Measurements from ENCODE around the gene A4GNT.

DNA sequence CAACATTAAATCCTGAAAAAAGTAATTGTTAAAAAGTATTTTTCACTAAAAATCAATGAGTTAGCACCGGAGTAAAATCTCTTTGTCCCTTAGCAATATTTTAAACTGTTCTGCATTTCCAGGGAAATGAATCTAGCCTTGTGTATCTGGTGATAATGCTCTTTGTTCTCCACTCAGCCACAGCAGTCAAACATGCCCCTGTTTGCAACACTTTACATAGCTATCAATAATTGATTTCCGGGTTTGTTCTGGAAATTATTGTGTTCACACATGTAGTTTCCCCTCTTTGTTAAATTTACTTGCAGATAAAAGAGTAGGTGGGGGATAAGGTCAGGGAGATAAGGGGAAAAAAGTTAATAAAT is 3.6 kb upstream of the A4GNT start:
- TF ChIP-seq EZH2 (IDR thresholded peaks at IDR 0.05; ENCODE audit: borderline replicate concordance, low read length) (no peak), CTCF (conservative IDR thresholded peaks at IDR 0.05 in 1 of 2, IDR thresholded peaks at IDR 0.05 in 1 of 2; ENCODE audit: extremely low read depth in 1 of 2, insufficient read depth in 1 of 2, low read depth in 1 of 2, low read length in 2 of 2) (no peak)
